HG03103 (cell line): ENCODE measurements around the gene CCL11.

ENCODE experiments used
- ATAC-seq: cut with Tn5 transposase; IDR thresholded peaks from one replicate; pipeline ENCODE4 v1.9.1; 2021; ENCODE audit warnings: low read depth; ENCODE audit not compliant: unreplicated experiment

CCL11 gene

DNA sequence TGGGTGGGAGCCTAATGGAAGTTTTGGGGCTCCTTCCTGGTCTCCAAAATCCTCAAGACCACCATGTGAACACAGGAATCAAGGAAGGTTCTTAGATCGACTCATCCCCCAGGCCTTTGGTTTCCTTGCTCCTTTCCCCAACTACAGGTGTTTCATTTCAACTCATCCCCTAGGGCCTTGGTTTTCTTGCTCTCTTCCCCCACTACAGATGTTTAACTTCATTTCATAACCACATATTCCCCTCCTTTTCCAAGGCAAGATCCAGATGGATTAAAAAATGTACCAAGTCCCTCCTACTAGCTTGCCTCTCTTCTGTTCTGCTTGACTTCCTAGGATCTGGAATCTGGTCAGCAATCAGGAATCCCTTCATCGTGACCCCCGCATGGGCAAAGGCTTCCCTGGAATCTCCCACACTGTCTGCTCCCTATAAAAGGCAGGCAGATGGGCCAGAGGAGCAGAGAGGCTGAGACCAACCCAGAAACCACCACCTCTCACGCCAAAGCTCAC is at the start of gene CCL11:
TSS of gene CCL11 (plus strand) at position 457 of the 507 bp plus-strand sequence. CDS start 67 bp downstream, outside the sequence.
- no peak for ATAC-seq

DNA sequence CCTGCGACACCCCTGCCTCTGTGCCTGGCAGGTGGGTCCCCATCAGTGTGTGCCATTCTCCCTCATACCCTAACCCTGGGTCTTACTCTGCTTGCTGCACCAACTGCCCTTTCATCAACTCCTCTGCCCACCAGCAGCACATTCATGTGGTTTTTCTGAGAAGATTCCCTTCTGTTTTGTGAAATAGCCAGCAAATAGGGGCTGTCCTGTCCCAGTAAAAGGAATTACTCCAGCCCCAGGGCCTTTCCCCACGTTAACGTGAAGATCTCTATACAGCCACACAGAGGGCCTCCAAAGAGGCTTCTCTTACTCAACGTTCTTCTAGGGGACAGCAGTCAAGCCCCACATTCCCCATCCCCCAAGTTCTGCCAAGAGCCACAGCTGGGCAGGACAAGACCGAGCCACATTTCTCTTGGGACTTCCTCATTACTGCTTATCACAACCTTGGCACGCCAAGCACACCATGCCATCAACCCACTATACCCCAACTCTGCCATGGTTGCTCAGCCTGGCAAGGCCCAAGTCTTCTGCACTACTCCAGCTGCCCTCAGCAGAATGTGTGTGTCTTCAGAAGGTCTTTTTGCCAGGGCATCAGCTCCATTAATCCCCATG is 49.2 kb upstream of the CCL11 start:
- no peak for ATAC-seq

DNA sequence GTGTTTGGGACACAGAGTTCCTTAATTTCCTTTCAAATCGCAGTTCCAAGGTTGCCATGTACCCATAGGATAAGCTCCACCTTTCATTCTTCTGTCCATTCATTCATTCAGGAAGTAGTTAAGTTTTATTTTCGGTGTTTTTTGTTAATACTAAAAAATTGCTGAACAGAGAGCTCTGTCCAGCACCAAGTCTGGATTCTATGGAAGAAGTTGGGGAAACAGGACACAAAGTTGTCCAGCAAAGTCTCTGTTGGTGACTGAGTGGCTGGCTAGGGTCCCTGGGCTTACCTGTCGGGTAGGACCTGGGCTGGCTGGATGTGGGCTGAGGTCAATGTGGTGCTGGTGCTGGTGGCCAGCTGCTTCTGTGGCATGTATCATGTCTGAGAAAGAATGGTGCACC is 48.1 kb upstream of the CCL11 start:
- ATAC-seq, result no peak

DNA sequence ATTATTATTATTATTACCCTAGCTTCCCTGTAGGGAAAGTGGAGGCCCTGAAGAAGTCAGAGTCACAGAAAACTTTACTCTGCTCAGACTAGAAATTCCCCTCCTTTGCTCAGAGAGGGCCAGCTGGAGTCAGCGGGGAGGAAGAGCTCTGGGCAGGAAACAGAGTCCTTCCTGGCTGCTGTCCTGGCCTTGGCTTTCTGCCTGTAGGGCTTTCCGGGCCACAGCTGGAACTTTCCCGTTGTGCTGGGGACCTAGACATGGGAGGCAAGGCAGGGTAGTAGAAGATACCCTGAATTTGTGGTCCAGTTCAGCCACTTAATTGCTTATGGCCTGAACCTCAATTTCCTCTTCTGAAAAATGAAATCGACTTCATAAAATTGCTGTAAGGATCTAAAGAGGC is 44.5 kb upstream of the CCL11 start:
- ATAC-seq, result no peak

DNA sequence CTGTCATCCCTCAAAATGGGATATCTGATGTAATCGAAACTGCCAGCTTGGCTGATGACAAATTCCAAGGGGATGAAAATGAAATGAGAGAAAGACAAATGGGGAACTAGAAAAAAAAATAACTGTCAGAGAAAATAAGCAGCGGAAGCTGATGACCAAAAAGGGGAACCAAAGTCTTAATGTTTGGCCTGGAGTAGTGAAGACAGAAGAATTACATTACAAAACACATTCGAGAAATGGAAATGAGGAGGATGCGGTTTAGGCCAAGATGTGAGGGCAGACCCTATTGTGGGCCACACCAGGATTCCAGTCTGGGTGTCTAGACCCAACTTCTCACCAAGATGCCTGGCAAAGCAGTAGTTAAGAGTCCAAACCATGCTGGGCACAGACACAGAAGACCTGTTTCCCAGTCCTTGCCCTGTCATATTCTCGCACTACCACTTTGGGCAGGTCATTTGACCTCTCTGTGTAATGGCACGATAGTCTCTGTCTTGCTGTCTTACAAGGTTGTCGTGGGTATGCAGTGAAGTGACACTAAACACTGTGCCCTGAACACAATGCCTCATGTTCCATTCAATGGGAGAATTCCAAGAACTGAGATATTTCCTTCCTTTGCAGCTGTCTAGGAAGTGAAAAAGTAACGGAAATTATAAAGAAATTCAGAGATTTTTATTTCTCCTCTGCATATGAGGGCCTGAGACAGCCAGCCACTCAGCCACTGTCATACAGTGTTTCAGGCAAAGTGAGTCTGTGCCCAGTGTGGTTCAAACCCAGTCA is 42.8 kb upstream of the CCL11 start:
- no peak for ATAC-seq

DNA sequence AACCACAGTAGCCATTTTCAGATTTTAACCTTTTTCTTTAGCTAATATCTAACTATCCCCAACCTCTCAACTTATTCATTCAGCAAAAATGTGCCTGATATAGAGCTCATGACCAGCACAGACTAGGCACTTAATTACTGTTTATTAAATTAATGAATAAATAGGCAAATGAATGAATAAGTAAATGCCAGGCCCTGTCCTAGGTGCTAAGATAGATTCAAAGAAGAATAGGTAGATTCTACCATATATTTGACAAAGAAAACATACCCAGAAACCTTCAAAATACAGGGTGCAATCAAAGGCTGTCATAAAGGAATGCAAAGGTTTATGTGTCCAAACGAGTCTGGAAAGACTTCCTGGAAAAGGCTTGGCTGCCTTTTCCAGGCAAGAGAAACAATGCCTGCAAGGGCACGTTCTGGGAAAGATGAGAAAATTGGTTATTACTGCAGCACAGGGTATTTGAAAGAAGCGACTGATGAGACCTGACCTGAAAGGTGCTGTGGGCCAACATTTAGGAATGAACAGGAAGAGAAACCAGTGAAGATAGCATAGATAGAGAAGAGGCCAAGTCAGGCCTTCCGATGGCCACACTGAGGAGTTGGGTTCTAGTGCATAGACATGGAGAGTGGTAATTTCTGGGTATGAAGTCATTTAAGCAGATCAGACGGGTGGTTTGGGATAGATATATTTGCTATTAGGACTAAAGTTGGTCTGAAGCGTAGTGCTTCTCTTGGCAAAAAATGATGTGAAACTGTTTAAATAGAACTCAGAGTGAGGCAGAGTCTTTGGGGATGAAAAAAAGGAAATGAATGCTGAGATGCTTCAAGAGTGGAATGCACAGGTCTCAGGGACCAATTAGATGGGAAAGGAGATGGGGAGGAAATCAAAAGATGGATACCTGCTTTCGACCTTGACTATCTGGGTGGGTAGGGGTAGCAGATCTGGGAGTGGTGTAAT is 41.9 kb upstream of the CCL11 start:
- ATAC-seq, result no peak

DNA sequence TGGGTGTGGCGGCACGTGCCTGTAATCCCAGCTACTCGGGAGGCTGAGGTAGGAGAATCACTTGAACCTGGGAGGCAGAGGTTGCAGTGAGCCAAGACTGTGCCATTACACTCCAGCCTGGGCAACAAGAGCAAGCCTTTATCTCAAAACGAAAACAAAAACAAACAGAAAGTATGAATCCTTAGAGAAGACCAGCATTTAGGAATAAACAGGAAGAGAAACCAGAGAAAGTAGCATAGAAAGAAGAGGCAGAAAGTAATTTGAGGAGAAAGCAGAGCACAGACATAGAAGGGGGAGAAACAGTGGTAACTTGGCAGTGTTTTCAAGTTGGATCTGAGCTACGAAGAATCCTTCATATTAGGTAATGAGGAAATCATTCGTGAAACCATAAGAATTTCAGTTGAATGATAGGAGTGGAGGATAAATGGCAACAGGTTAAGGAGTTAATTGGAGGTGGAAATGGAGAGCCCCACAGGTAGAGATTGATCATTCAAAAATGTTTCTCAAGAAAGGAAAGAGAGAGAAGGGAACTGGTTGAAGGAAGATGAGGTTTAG is 40.1 kb upstream of the CCL11 start:
- no peak for ATAC-seq

DNA sequence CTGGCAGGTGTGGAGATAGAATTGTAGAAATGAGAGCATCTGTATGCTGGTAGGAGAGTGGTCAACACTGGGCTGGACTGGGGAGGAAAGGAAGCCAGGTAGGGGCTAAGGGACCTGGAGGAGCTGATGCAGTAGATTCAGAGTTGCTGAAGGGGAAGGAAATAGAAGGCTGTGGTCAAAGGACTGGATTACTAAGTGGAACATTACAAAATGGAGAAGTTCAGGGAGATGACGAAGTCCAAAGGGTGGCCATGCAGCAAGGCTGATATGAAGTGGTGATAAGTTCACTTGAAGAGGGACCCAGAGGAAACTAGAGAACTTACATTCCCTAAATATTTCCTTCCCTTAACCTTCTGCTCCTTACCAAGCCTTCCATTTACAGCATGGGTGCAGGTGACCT is 39.1 kb upstream of the CCL11 start:
- no peak for ATAC-seq

DNA sequence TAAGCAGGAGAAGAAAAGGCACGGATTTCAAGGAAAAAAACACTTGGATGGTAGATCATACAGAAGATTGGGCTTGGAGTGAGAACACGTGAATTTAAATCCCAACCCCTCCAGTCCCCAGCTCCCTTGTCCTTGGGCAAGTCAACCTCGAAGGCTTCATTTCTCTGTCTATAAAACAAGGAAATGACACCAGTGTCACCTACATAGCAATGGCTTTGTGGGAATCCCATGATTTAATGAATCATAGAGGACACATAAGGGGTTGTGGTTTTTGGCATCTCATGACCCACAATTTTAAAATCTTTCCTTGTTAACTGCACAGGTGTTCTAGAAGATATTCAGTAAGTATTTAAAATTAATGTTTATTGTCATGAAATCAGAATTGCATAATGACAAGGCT is 38.7 kb upstream of the CCL11 start:
- no peak for ATAC-seq

DNA sequence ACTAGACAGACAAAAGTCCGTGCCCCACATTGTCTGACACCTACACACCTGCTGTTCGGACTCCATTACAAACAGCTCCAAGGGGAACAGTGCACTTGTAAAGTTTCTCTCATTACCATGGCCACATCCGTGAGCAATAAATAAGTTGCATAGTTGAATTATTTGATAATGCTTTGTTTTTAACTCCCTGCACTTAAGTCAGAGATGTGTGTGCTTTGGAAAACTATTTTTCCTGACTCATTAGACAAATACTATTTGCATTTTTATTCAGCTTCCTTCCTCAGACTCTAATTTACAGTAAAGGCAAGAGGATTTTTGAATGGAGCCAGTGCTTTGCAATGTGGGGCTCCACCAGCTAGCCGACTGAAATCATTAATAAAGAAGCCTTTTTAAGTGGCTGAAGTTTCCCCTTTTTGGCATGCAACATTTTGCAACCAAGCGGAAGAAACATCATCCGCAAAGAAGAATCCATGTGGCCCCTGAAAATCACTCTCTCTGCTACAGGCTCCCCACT is 37.0 kb upstream of the CCL11 start:
- ATAC-seq, result no peak

DNA sequence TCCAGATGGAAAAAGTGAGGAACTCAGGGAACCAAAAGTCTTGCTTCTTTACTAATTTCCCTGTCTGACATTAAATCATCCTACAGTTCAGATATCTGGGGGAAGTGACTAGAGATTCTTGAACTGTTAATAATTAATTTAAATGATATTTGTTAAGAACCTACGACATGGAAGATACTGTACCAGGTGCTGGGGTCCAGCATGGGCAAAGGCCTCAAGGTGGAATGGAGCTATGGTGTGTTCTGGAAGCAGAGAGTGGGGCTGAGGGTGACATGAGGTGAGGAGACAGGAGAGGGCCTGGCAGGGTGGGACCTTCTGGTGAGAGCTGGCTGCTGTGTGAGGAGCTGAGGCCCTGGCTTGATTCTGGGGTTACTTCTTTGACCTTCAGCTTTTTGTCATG is 36.5 kb upstream of the CCL11 start:
- ATAC-seq, result no peak

DNA sequence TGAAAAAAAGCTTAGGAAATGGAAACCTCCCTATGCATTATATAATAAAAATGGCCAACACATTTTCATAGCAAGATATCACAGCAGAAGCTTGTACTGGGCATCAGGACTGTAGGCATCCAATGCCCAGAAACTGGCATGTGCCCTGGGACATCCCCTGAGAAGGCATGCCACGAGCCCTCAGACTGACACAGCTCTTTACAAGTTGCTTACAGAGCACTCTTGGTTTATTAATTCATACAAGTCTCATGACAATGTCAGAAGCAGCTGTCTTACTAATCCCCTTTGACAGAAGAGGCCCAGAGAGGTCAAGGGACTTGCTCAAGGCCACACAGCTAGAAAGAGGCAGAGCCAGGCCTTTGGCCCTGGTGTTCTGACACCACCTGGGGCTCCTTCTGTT is 36.1 kb upstream of the CCL11 start:
- no peak for ATAC-seq

DNA sequence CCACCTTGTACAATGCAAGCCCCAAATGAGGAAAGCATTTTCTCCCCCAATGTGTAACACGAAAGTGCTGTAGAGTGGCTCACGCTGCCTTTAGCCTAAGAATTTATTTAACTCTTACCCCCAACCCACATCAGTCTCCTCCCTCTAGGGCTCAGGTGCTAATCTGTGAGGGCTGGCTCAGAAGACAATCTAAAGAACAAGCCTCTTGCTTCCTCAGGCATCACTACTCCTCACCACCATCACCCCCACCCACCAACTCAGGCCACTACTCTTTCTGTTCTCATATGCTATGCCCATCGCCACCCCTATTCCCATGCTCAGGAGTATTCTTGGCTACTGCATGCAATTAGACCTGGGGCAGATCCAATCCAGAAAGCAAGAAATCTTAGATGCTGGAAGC is 34.4 kb upstream of the CCL11 start:
- ATAC-seq, result no peak

DNA sequence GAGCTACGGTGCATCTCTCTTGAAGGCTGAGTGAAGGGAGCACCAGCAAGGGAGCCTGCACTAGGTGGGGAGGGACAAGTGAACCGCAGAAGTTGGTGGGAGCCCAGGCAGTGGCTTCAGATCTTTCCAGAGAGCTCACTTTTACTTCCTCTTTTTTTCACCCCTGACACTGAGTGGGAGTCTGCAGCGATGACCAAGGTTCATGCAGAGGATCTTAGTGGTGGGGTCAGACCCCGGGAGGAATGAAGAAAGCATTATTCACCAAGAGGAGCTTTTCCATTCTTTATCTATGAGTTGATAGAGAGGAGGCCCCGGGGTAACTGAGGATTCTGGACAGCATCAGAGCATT is 33.5 kb upstream of the CCL11 start:
- no peak for ATAC-seq

DNA sequence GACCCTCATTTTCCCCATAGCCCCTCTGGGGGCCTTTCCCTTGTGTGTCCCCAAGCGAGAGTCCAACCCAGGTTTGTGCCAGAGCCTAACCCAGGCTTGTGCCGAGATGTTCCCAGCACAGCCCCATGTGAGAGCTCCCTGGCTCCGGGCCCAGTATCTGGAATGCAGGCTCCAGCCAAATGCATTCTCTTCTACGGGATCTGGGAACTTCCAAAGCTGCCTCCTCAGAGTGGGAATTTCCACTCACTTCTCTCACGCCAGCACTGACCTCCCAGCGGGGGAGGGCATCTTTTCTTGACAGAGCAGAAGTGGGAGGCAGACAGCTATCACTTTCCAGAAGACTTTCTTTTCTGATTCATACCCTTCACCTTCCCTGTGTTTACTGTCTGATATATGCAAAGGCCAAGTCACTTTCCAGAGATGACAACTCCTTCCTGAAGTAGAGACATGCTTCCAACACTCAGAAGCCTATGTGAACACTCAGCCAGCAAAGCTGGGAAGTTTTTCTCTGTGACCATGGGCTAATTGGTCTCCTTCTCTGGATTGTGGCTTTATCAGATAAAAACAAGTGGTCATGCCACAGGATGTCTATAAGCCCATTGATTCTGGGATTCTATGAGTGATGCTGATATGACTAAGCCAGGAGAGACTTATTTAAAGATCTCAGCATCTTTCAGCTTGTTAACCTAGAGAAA is 33.0 kb upstream of the CCL11 start:
- no peak for ATAC-seq

DNA sequence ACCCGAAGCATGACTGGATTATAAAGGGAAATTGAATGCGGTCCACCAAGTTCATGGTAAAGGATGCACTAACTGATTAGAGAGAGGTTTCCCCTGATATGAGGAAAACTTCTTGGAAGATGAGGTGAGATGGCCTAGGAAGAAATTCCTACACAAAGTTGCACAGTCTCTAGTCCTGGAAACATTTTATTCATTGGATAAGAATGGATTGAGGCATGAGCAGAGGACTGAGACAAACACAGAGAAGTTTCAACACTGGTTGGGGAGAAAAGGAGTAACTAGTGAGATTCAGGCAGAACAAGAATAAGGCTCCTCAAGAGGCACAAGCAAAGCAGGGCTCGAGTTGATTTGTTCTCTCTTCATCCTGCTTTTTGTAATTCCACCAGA is 32.4 kb upstream of the CCL11 start:
- ATAC-seq, result no peak

DNA sequence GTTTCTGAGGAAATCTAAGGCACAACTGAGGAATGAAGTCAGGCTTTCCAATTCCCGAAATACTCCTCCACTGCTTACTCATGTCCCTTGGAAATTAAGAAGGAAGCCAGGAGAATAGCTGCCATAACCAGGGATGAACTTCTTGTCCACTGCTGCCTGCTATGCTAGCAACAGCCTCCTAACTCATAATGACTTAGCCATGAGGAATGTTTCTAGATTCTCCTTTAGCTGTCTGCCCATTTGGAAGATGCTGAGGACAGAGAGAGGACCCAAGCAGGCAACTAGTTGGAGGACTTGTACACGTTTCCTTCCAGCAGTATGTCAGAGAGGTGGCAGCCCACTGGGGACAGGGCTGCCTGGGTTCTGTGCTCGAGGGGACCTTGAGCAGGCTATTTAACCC is 31.4 kb upstream of the CCL11 start:
- no peak for ATAC-seq

DNA sequence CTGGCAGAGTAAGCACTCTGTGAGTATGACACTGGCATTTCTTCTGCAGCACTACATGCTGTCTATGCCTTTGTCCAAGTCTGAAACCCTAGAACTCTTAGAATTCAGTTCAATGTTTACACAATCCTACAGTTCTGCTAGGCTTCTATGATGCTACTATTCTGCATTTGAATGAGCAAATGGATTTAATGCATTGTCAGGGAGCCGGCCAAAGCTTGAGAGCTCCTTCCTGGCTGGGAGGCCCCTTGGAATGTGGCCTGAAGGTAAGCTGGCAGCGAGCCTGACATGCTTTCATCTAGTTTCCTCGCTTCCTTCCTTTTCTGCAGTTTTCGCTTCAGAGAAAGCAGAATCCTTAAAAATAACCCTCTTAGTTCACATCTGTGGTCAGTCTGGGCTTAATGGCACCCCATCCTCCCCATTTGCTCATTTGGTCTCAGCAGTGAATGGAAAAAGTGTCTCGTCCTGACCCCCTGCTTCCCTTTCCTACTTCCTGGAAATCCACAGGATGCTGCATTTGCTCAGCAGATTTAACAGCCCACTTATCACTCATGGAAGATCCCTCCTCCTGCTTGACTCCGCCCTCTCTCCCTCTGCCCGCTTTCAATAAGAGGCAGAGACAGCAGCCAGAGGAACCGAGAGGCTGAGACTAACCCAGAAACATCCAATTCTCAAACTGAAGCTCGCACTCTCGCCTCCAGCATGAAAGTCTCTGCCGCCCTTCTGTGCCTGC is 30.7 kb upstream of the CCL11 start, which contains the start of gene CCL2:
TSS of gene CCL2 (plus strand) at position 635 of the 730 bp plus-strand sequence. CDS start at position 700, 65 bp downstream.
- no peak for ATAC-seq

DNA sequence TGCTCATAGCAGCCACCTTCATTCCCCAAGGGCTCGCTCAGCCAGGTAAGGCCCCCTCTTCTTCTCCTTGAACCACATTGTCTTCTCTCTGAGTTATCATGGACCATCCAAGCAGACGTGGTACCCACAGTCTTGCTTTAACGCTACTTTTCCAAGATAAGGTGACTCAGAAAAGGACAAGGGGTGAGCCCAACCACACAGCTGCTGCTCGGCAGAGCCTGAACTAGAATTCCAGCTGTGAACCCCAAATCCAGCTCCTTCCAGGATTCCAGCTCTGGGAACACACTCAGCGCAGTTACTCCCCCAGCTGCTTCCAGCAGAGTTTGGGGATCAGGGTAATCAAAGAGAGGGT is 30.2 kb upstream of the CCL11 start:
- ATAC-seq, result no peak
